ENCODE measurements around the gene SLC66A2. TPM values are rescaled to one million over a fixed set of nuclear protein-coding genes. Genes with fewer than 3 reads are reported as not detected.

SLC66A2 gene
- total RNA-seq, 6 experiments from 2014 or later, result 61.6 to 140 (median 95.8) TPM

- H3K9me3 ChIP-seq, result no peaks in the 10 kb centered on the region
- no peak overlapping the region for H3K4me3 ChIP-seq
- ATAC-seq (no peak), DNase-seq (peak in 2 of 3 donors; percentile 16 to 46)
- H3K36me3 ChIP-seq, result no peaks in the 10 kb centered on the region
- H3K27ac ChIP-seq, result no peak overlapping the region
- no peaks in the 10 kb centered on the region for H3K27me3 ChIP-seq
- WGBS (ENCODE audit: insufficient coverage, low coverage, low lambda C conversion rate, missing lambda C conversion rate), result 74% methylated on average over 4 of the region's 33 CpGs
- no peaks in the 10 kb centered on the region for H3K4me1 ChIP-seq
- intact Hi-C loops (cut with DNase I), result no loop called here
- TF ChIP-seq POLR2A (IDR thresholded peaks at IDR 0.05), result no peak
- TF ChIP-seq CTCF (IDR thresholded peaks at IDR 0.05), result no peak
These were observed 79.9 kb downstream of the SLC66A2 start for GRCh38 chr18:79871481-79872091.

GRCh38 chr18:79871026-79871390 lies 80.4 kb downstream of the SLC66A2 start:
- no peaks in the 10 kb centered on the region for H3K4me1 ChIP-seq
- H3K36me3 ChIP-seq, result no peaks in the 10 kb centered on the region
- no CpG with 5 or more reads among the region's 17 CpGs for WGBS (ENCODE audit: insufficient coverage, low coverage, low lambda C conversion rate, missing lambda C conversion rate)
- H3K27me3 ChIP-seq, result no peaks in the 10 kb centered on the region
- TF ChIP-seq POLR2A (IDR thresholded peaks at IDR 0.05) (no peak), CTCF (IDR thresholded peaks at IDR 0.05) (no peak)
- intact Hi-C loops (cut with DNase I), result no loop called here
- H3K27ac ChIP-seq, result no peak overlapping the region
- DNase-seq (peak in 1 of 3 donors; percentile 48), ATAC-seq (no peak)
- H3K4me3 ChIP-seq, result no peak overlapping the region
- no peaks in the 10 kb centered on the region for H3K9me3 ChIP-seq

- ATAC-seq, result no peak
- intact Hi-C loops (cut with DNase I), result no loop called here
- Histone ChIP-seq H3K36me3 (no peaks in the 10 kb centered on the region), H3K9me3 (no peaks in the 10 kb centered on the region), H3K27ac (no peak overlapping the region), H3K4me1 (no peaks in the 10 kb centered on the region), H3K4me3 (no peak overlapping the region), H3K27me3 (no peaks in the 10 kb centered on the region)
- 57% methylated on average over 2 of the region's 19 CpGs for WGBS (ENCODE audit: insufficient coverage, low coverage, low lambda C conversion rate, missing lambda C conversion rate)
- TF ChIP-seq CTCF (IDR thresholded peaks at IDR 0.05) (no peak), POLR2A (IDR thresholded peaks at IDR 0.05) (no peak)
- no peak for DNase-seq
These were observed 81.0 kb downstream of the SLC66A2 start for GRCh38 chr18:79870301-79871025.

- Histone ChIP-seq H3K27ac (no peak overlapping the region), H3K4me1 (no peaks in the 10 kb centered on the region), H3K36me3 (no peaks in the 10 kb centered on the region), H3K27me3 (no peaks in the 10 kb centered on the region), H3K9me3 (no peaks in the 10 kb centered on the region), H3K4me3 (no peak overlapping the region)
- intact Hi-C loops (cut with DNase I), result no loop called here
- TF ChIP-seq CTCF (IDR thresholded peaks at IDR 0.05), result no peak
- WGBS (ENCODE audit: insufficient coverage, low coverage, low lambda C conversion rate, missing lambda C conversion rate), result 80% methylated on average over 16 of the region's 32 CpGs
- ATAC-seq (no peak), DNase-seq (no peak)
These were observed 81.7 kb downstream of the SLC66A2 start for GRCh38 chr18:79869591-79870300.
